H1 (cell line): ENCODE data around the gene FBXL16. TPM values are rescaled to one million over a fixed set of nuclear protein-coding genes. Genes with fewer than 3 reads are reported as not detected.

Experiments used
- BACH1 ChIP-seq: IDR thresholded peaks from 2 replicates; pipeline ENCODE4 v1.6.1; 2012; ENCODE audit warnings: low read length, improper control_type of control experiment
- BCL11A ChIP-seq, 2 experiments: IDR thresholded peaks; one replicate each; pipeline ENCODE4 v1.6.1; 2011; ENCODE audit warnings: low read depth in 2 of 2, low read length in 2 of 2, mild to moderate bottlenecking in 2 of 2
- CHD1 ChIP-seq: IDR thresholded peaks from 2 replicates; pipeline ENCODE4 v1.6.1; 2012; ENCODE audit warnings: low read depth, low read length, improper control_type of control experiment
- CREB1 ChIP-seq: IDR thresholded peaks from 2 replicates; pipeline ENCODE4 v1.6.1; 2012; ENCODE audit warnings: inconsistent platforms
- GABPA ChIP-seq: IDR thresholded peaks from 2 replicates; pipeline ENCODE4 v1.6.1; 2011; ENCODE audit warnings: mild to moderate bottlenecking, low read length, moderate library complexity, borderline replicate concordance; ENCODE audit not compliant: insufficient read depth
- JUN ChIP-seq: IDR thresholded peaks from 2 replicates; pipeline ENCODE4 v1.6.1; 2011; ENCODE audit warnings: low read depth, mild to moderate bottlenecking, improper control_type of control experiment, low read length
- RNF2 ChIP-seq: fragments of 200-900, 300-1000 bp; sonication (generic); IDR thresholded peaks from 2 replicates; pipeline ENCODE4 v1.7.1; 2016; ENCODE audit warnings: borderline replicate concordance, low read depth, mild to moderate bottlenecking, antibody characterized with exemption, low read length; ENCODE audit not compliant: poor library complexity, severe bottlenecking; ENCODE audit errors: missing control alignments
- SIN3A ChIP-seq, 2 experiments: IDR thresholded peaks in 1 of 2; conservative IDR thresholded peaks in 1 of 2; 2 replicates each; pipeline ENCODE4 v1.6.1; 2011 to 2012; ENCODE audit warnings: low read length in 2 of 2, improper control_type of control experiment in 1 of 2, low read depth in 1 of 2, mild to moderate bottlenecking in 1 of 2
- polyA plus RNA-seq, 7 experiments: library from polyadenylated mRNA; depleted of rRNA in 3 of 7; stranded (reverse) in 5 of 7; unstranded in 2 of 7; fragments of >200 nt in 5 of 7; fragments of 200-250 nt in 2 of 7; gene quantifications; 1 replicate in 5 of 7; 2 replicates in 1 of 7; 4 replicates in 1 of 7; pipeline versions ENCODE4 v1.2.1 to v1.2.3, GENCODE V29; 2011 to 2013; ENCODE audit warnings: missing spikeins in 2 of 7, mixed read lengths in 2 of 7
- total RNA-seq: library from RNA; stranded (reverse); fragmentation: NEBNext Ultra II Directional; extraction: Animal tissue kit (Norgen Biotek cat#: 25700); gene quantifications from 2 replicates; pipeline ENCODE4 v1.2.1, GENCODE V29; 2021
- TF ChIP-seq, protein P1 (sequence below): IDR thresholded peaks from 2 replicates; pipeline ENCODE4 v1.6.1; 2012; ENCODE audit warnings: low read length, inconsistent platforms

The FBXL16 gene
- total and polyA plus RNA-seq, 2 of the 8 experiments (the other 6 are each of a cell fraction or from before 2014, with no cell fraction given): 12.5 to 12.8 TPM

DNA sequence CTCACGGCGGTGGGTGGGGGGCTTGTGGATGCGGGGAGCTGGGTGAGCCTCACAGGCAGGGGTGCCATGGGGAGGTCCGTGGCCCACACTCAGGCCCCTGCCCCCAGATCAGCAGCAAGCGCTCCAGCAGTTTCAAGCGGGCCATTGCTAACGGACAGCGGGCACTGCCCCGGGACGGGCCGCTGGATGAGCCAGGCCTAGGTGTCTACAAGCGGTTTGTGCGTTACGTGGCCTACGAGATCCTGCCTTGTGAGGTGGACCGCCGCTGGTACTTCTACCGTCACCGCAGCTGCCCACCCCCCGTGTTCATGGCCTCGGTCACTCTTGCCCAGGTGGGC is 29.1 kb downstream of the FBXL16 start (continued):
- no peak for TF ChIP-seq BACH1
- TF ChIP-seq RNF2: no peak
- no peak for TF ChIP-seq SIN3A (conservative IDR thresholded peaks at IDR 0.05 in 1 of 2, IDR thresholded peaks at IDR 0.05 in 1 of 2; ENCODE audit: low read depth in 1 of 2, low read length in 2 of 2)
- TF ChIP-seq, protein P1, sequence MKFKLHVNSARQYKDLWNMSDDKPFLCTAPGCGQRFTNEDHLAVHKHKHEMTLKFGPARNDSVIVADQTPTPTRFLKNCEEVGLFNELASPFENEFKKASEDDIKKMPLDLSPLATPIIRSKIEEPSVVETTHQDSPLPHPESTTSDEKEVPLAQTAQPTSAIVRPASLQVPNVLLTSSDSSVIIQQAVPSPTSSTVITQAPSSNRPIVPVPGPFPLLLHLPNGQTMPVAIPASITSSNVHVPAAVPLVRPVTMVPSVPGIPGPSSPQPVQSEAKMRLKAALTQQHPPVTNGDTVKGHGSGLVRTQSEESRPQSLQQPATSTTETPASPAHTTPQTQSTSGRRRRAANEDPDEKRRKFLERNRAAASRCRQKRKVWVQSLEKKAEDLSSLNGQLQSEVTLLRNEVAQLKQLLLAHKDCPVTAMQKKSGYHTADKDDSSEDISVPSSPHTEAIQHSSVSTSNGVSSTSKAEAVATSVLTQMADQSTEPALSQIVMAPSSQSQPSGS: no peak
- no peak for TF ChIP-seq CHD1
- no peak for TF ChIP-seq CREB1
- no peak for TF ChIP-seq BCL11A (IDR thresholded peaks at IDR 0.05; ENCODE audit: low read depth in 2 of 2, low read length in 2 of 2)
- TF ChIP-seq GABPA: no peak
- no peak for TF ChIP-seq JUN
